SK-N-SH (cell line): ENCODE data around the gene SIK2. TPM values are rescaled to one million over a fixed set of nuclear protein-coding genes. Genes with fewer than 3 reads are reported as not detected.
A peak's percentile ranks its signal among the peaks of the same experiment; 100 is the strongest.

Experiments used
- CTCF ChIA-PET: fragments of 300-600, 350-600 bp; formaldehyde crosslinking; extraction: SDS; loops from one replicate; lab custom pipeline; 2021; lab: Yijun Ruan, JAX
- POLR2A ChIA-PET: fragments of 350-600 bp; sonication (Branson Sonifier 250); formaldehyde crosslinking; extraction: SDS; loops from one replicate; lab custom pipeline; 2020; ENCODE audit warnings: antibody characterized with exemption, inconsistent platforms; lab: Yijun Ruan, JAX
- DNase-seq: peaks from one replicate; pipeline ENCODE4 v3.0.0; 2012
- H2AFZ ChIP-seq: fragments of 200-600 bp; sonication (generic); 2 replicates; pipeline ENCODE4 v1.8.1; 2016; ENCODE audit warnings: antibody characterized with exemption, mild to moderate bottlenecking, low read depth
- H3F3A ChIP-seq: fragments of 200-600 bp; sonication (generic); replicated peaks from 2 replicates; pipeline ENCODE3; 2016; ENCODE audit warnings: antibody characterized with exemption, mild to moderate bottlenecking; ENCODE audit not compliant: insufficient read depth
- H3K27ac ChIP-seq, 2 experiments: fragments of 200-500 bp in 1 of 2; fragments of 200-600 bp in 1 of 2; sonication (Bioruptor generic) in 1 of 2; sonication (generic), shearing (Covaris generic) in 1 of 2; 2 replicates each; pipeline versions ENCODE4 v1.5.1 to v1.6.1; 2014 to 2016; ENCODE audit warnings: low read depth in 2 of 2, inconsistent platforms in 1 of 2, low read length in 1 of 2, mild to moderate bottlenecking in 1 of 2, mixed read lengths in 1 of 2
- H3K27me3 ChIP-seq: fragments of 200-600 bp; sonication (generic), shearing (Covaris generic); 2 replicates; pipeline ENCODE4 v1.6.1; 2016; ENCODE audit warnings: mixed run types; ENCODE audit not compliant: insufficient read depth
- H3K36me3 ChIP-seq, 2 experiments: fragments of 200-500 bp in 1 of 2; fragments of 200-600 bp in 1 of 2; sonication (Bioruptor generic) in 1 of 2; sonication (generic) in 1 of 2; replicated peaks in 1 of 2; 2 replicates each; pipeline versions ENCODE3 to v1.5.1; 2014 to 2016; ENCODE audit warnings: low read length in 1 of 2, mild to moderate bottlenecking in 1 of 2; ENCODE audit not compliant: insufficient read depth in 2 of 2, control insufficient read depth in 1 of 2
- H3K4me1 ChIP-seq, 2 experiments: fragments of 200-500 bp in 1 of 2; fragments of 200-600 bp in 1 of 2; sonication (Bioruptor generic) in 1 of 2; sonication (generic), shearing (Covaris generic) in 1 of 2; 2 replicates each; pipeline versions ENCODE4 v1.5.1 to v1.6.1; 2014 to 2016; ENCODE audit warnings: low read depth in 1 of 2, low read length in 1 of 2, mixed run types in 1 of 2; ENCODE audit not compliant: insufficient read depth in 2 of 2, control insufficient read depth in 1 of 2
- H3K4me2 ChIP-seq: fragments of 200-600 bp; sonication (generic), shearing (Covaris generic); 2 replicates; pipeline ENCODE4 v1.6.1; 2017; ENCODE audit warnings: mixed run types
- H3K4me3 ChIP-seq, 2 experiments: fragments of 200-500 bp in 1 of 2; fragments of 200-600 bp in 1 of 2; sonication (Bioruptor generic) in 1 of 2; sonication (generic), shearing (Covaris generic) in 1 of 2; 2 replicates each; pipeline versions ENCODE4 v1.5.1 to v1.8.1; 2014 to 2016; ENCODE audit warnings: low read depth in 2 of 2, inconsistent platforms in 1 of 2, low read length in 1 of 2, mild to moderate bottlenecking in 1 of 2, mixed read lengths in 1 of 2, moderate library complexity in 1 of 2
- H3K79me2 ChIP-seq: fragments of 200-600 bp; sonication (generic); 2 replicates; pipeline ENCODE4 v1.8.1; 2017; ENCODE audit warnings: mild to moderate bottlenecking; ENCODE audit not compliant: insufficient read depth
- H3K9ac ChIP-seq: fragments of 200-600 bp; sonication (generic); 2 replicates; pipeline ENCODE4 v1.6.1; 2017; ENCODE audit warnings: mixed run types
- H3K9me2 ChIP-seq: fragments of 200-600 bp; sonication (generic); 2 replicates; pipeline ENCODE4 v1.6.1; 2017; ENCODE audit warnings: mixed run types
- H3K9me3 ChIP-seq: fragments of 200-600 bp; sonication (generic); 2 replicates; pipeline ENCODE4 v1.6.1; 2017; ENCODE audit warnings: mixed run types, mild to moderate bottlenecking, moderate library complexity
- H4K20me1 ChIP-seq: fragments of 200-600 bp; sonication (generic); 2 replicates; pipeline ENCODE4 v1.6.1; 2017; ENCODE audit warnings: mild to moderate bottlenecking, mixed run types; ENCODE audit not compliant: insufficient read depth
- CHD2 ChIP-seq: fragments of 150-350 bp; IDR thresholded peaks from 2 replicates; pipeline ENCODE4 v1.6.1; 2018; ENCODE audit warnings: low read length; ENCODE audit not compliant: partially characterized antibody
- ELF1 ChIP-seq: IDR thresholded peaks from 2 replicates; pipeline ENCODE4 v1.4.0; 2012
- EP300 ChIP-seq, 2 experiments: IDR thresholded peaks; 2 replicates each; pipeline versions ENCODE4 v1.4.0 to v1.6.1; 2012; ENCODE audit warnings: borderline replicate concordance in 1 of 2, low read depth in 1 of 2, low read length in 1 of 2
- EZH2phosphoT487 ChIP-seq: fragments of 200-600 bp; sonication (generic); IDR thresholded peaks from 2 replicates; pipeline ENCODE4 v1.6.1; 2017; ENCODE audit warnings: low read depth, mixed run types, mild to moderate bottlenecking, antibody characterized with exemption, moderate library complexity, borderline replicate concordance
- GABPA ChIP-seq: IDR thresholded peaks from 2 replicates; pipeline ENCODE4 v1.4.0; 2012; ENCODE audit warnings: low read depth, mild to moderate bottlenecking
- JUND ChIP-seq: IDR thresholded peaks from 2 replicates; pipeline ENCODE4 v1.4.0; 2012
- MEF2A ChIP-seq: IDR thresholded peaks from 2 replicates; pipeline ENCODE4 v1.4.0; 2012; ENCODE audit warnings: low read depth, borderline replicate concordance
- MXI1 ChIP-seq: IDR thresholded peaks from 2 replicates; pipeline ENCODE4 v1.6.1; 2012; ENCODE audit warnings: mild to moderate bottlenecking, low read depth, low read length, improper control_type of control experiment
- NFIC ChIP-seq: IDR thresholded peaks from 2 replicates; pipeline ENCODE4 v1.4.0; 2012; ENCODE audit warnings: borderline replicate concordance
- NRF1 ChIP-seq: IDR thresholded peaks from 2 replicates; pipeline ENCODE4 v1.6.1; 2012; ENCODE audit warnings: low read depth, mild to moderate bottlenecking, low read length
- POLR2AphosphoS5 ChIP-seq: IDR thresholded peaks from 2 replicates; pipeline ENCODE4 v1.6.1; 2012; ENCODE audit warnings: low read depth, low read length
- RAD21 ChIP-seq: IDR thresholded peaks from 2 replicates; pipeline ENCODE4 v1.6.1; 2012; ENCODE audit warnings: mild to moderate bottlenecking, low read length
- RCOR1 ChIP-seq: fragments of 150-350 bp; IDR thresholded peaks from 2 replicates; pipeline ENCODE4 v1.6.1; 2017; ENCODE audit warnings: antibody characterized with exemption, low read length
- SIN3A ChIP-seq: IDR thresholded peaks from 2 replicates; pipeline ENCODE4 v1.6.1; 2012; ENCODE audit warnings: low read depth, mild to moderate bottlenecking, low read length, moderate library complexity, borderline replicate concordance
- SMC3 ChIP-seq: IDR thresholded peaks from 2 replicates; pipeline ENCODE4 v1.6.1; 2012; ENCODE audit warnings: low read depth, low read length, improper control_type of control experiment
- YY1 ChIP-seq: IDR thresholded peaks from 2 replicates; pipeline ENCODE4 v1.4.0; 2012; ENCODE audit warnings: low read depth, mild to moderate bottlenecking
- WGBS: methylation state at CpG from one replicate; pipeline ENCODE4 v1.1.6; 2017; ENCODE audit warnings: low lambda C conversion rate; 5-methylcytosine and 5-hydroxymethylcytosine counted together
- polyA plus RNA-seq, 3 experiments: library from polyadenylated mRNA; depleted of rRNA; stranded (reverse); fragments of >200 nt; gene quantifications; 2 replicates each; pipeline ENCODE4 v1.2.3, GENCODE V29; 2012
- TF ChIP-seq, protein P1 (sequence below): fragments of 200-600 bp; sonication (generic); IDR thresholded peaks from 2 replicates; pipeline ENCODE4 v1.6.1; 2017; ENCODE audit warnings: antibody characterized with exemption, mild to moderate bottlenecking, moderate library complexity
- TF ChIP-seq, protein P2 (sequence below): IDR thresholded peaks from 2 replicates; pipeline ENCODE4 v1.4.0; 2012; ENCODE audit warnings: low read depth, borderline replicate concordance
- TF ChIP-seq, protein P3 (sequence below): IDR thresholded peaks from 2 replicates; pipeline ENCODE4 v1.4.0; 2012; ENCODE audit warnings: low read depth

Gene SIK2
- polyA plus RNA-seq, 1 of the 3 experiments (the other 2 are of a cell fraction): 8.9 TPM

DNA sequence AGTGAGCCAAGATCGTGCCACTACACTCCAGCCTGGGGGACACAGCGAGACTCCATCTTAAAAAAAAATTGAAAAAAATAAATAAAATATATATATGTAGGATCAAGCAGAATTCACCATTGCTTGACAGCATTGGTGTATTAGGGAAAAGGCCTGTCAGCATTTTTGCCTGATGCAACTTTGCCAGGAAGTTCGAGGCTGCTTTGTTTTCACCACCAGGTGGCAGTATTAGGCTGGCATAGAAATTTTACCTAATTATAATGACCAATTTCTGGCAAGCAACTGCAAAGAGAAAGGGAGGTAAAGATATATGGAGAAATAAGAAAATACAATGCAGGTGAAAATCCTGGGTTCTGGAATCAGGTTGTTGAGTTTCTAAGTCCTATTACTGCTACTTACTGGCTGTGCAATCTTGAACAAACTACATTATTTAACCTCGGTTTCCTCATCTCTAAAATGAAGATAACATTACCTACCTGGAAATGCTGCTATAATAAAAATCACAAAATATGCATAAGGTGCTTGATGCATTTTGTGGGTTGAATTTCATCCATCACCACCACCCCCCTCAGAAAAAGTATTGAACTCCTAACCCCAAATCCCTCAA is 37.0 kb upstream of the SIK2 start:
- Histone ChIP-seq H3F3A (peaks cover 55% of the 10 kb centered on the region), H3K79me2 (no peaks in the 10 kb centered on the region), H3K27me3 (no peaks in the 10 kb centered on the region), H3K9ac (no peak overlapping the region), H4K20me1 (no peaks in the 10 kb centered on the region), H3K9me3 (no peaks in the 10 kb centered on the region), H3K9me2 (no peaks in the 10 kb centered on the region), H3K4me2 (no peak overlapping the region), H3K4me3 (no peak overlapping the region; a peak in 1 of 4 replicates), H2AFZ (no peak overlapping the region), H3K27ac (peak overlapping the region in 1 of 2 experiments; percentile 56; a peak in 2 of 4 replicates), H3K4me1 (peaks cover 11 to 22% of the 10 kb centered on the region in 2 experiments; a peak in 3 of 4 replicates), H3K36me3 (peaks cover 15 to 34% of the 10 kb centered on the region in 2 experiments)
- 66% methylated on average over 4 of the region's 4 CpGs for WGBS
- peak; percentile 48 for DNase-seq
- ChIA-PET CTCF (interaction anchor here (0.7 to 2.4 kb wide), 11 partner anchors 11 to 276 kb away, joined by 3 to 16 read pairs (median 4); no protein-coding TSS in a partner anchor), POLR2A (no interaction called here)
- TF ChIP-seq, protein P1, sequence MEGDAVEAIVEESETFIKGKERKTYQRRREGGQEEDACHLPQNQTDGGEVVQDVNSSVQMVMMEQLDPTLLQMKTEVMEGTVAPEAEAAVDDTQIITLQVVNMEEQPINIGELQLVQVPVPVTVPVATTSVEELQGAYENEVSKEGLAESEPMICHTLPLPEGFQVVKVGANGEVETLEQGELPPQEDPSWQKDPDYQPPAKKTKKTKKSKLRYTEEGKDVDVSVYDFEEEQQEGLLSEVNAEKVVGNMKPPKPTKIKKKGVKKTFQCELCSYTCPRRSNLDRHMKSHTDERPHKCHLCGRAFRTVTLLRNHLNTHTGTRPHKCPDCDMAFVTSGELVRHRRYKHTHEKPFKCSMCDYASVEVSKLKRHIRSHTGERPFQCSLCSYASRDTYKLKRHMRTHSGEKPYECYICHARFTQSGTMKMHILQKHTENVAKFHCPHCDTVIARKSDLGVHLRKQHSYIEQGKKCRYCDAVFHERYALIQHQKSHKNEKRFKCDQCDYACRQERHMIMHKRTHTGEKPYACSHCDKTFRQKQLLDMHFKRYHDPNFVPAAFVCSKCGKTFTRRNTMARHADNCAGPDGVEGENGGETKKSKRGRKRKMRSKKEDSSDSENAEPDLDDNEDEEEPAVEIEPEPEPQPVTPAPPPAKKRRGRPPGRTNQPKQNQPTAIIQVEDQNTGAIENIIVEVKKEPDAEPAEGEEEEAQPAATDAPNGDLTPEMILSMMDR: peak; percentile 89
- TF ChIP-seq JUND (0 out of 2 replicates have a peak, but pooled peaks have one; percentile 2), RAD21 (peak; percentile 89), ELF1 (no peak), MXI1 (no peak), EZH2phosphoT487 (no peak), SMC3 (peak; percentile 76), GABPA (no peak), YY1 (no peak), POLR2AphosphoS5 (no peak; the same call in 1 of the 2 replicates), NFIC (peak; percentile 27; the same call in 1 of the 2 replicates), NRF1 (no peak), RCOR1 (no peak), SIN3A (peak; percentile 39; the same call in 1 of the 2 replicates), MEF2A (no peak), CHD2 (no peak), EP300 (IDR thresholded peaks at IDR 0.05; ENCODE audit: borderline replicate concordance in 1 of 2, low read depth in 1 of 2, low read length in 1 of 2) (no peak)
- TF ChIP-seq, protein P2, sequence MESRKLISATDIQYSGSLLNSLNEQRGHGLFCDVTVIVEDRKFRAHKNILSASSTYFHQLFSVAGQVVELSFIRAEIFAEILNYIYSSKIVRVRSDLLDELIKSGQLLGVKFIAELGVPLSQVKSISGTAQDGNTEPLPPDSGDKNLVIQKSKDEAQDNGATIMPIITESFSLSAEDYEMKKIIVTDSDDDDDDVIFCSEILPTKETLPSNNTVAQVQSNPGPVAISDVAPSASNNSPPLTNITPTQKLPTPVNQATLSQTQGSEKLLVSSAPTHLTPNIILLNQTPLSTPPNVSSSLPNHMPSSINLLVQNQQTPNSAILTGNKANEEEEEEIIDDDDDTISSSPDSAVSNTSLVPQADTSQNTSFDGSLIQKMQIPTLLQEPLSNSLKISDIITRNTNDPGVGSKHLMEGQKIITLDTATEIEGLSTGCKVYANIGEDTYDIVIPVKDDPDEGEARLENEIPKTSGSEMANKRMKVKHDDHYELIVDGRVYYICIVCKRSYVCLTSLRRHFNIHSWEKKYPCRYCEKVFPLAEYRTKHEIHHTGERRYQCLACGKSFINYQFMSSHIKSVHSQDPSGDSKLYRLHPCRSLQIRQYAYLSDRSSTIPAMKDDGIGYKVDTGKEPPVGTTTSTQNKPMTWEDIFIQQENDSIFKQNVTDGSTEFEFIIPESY: no peak
- TF ChIP-seq, protein P3, sequence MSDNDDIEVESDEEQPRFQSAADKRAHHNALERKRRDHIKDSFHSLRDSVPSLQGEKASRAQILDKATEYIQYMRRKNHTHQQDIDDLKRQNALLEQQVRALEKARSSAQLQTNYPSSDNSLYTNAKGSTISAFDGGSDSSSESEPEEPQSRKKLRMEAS: no peak
